22Rv1 (cell line): ENCODE results near the gene KRT7.

Source experiments
- H3K27ac ChIP-seq: fragments of 450-650 bp; 2 replicates; pipeline ENCODE4 v1.5.1; 2017
- CTCF ChIP-seq: fragments of 450-650 bp; IDR thresholded peaks from 2 replicates; pipeline ENCODE4 v1.5.1; 2017; ENCODE audit warnings: mild to moderate bottlenecking
- ZFX ChIP-seq: fragments of 450-650 bp; IDR thresholded peaks from 2 replicates; pipeline ENCODE4 v1.6.1; 2017; ENCODE audit warnings: antibody characterized with exemption, borderline replicate concordance

KRT7 gene

GRCh38 chr12:52258335-52258901, 25.4 kb downstream of the KRT7 start:
- TF ChIP-seq ZFX (no peak), CTCF (no peak)

GRCh38 chr12:52259657-52260243, 26.7 kb downstream of the KRT7 start:
- TF ChIP-seq CTCF (no peak), ZFX (no peak)
- no peak overlapping the region for H3K27ac ChIP-seq

More at GRCh38 chr12:52258335-52258901, 25.4 kb downstream of the KRT7 start:
- no peak overlapping the region for H3K27ac ChIP-seq

- TF ChIP-seq ZFX (no peak), CTCF (no peak)
- H3K27ac ChIP-seq, result no peak overlapping the region
Measured at GRCh38 chr12:52260361-52261207, 27.5 kb downstream of the KRT7 start.

- no peak for TF ChIP-seq ZFX
- no peak for TF ChIP-seq CTCF
- no peak overlapping the region for H3K27ac ChIP-seq
Measured at GRCh38 chr12:52261208-52261484, 28.1 kb downstream of the KRT7 start.

- H3K27ac ChIP-seq, result no peak overlapping the region
- TF ChIP-seq ZFX (no peak), CTCF (no peak)
Measured at GRCh38 chr12:52262286-52262685, 29.2 kb downstream of the KRT7 start.

GRCh38 chr12:52263761-52264434, 30.9 kb downstream of the KRT7 start:
- no peak overlapping the region for H3K27ac ChIP-seq
- no peak for TF ChIP-seq CTCF
- TF ChIP-seq ZFX, result no peak

- H3K27ac ChIP-seq, result no peak overlapping the region
- TF ChIP-seq ZFX (no peak), CTCF (no peak)
Measured at GRCh38 chr12:52264435-52264825, 31.4 kb downstream of the KRT7 start.
